ENCODE data around the gene AATF.

DNA sequence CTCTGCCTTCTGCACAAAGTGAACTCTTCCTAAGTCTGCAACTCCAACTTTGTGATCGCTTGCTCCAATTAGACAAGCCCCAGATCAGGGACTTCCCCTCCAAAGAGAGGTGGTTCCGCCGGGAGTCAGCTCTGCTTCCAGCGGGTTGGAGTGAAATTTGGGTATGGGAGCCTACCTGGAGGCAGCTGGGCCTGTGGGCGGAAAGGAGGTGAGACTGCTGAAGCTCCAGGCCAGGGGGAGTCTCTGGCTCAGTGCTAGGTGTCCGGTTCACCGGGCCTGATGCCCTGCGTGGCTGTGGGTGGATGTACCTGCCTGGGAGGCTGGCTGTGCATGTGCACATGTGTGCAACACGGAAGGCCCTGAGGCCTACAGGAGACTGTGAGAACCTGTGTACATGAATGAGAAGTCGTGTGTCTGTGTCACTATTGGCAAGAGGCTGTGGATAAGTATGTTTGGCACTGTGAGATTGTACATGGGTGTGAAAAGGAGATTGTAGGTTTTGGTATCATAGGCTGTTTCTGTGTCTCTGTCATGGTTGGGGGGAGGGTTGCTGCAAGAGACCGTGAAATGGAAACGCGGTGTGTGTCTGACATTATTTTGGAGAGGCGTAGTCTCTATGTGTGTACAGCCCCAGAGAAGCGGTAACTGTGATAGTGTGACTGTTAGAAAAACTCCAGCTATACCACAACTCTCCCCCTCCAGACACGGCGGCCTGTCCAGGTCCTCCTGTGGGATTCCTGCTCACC is 7.3 kb upstream of the AATF start:
- no peak for TF ChIP-seq CTCF (IDR thresholded peaks at IDR 0.05)
- TF ChIP-seq POLR2A (IDR thresholded peaks at IDR 0.05) = no peak
